NCI-H82 treated with DMSO at 0.1 percent for 48 hours (cell line): ENCODE data around the gene SPAG7.
A peak's percentile ranks its signal among the peaks of the same experiment; 100 is the strongest.

Source experiments
- DNase-seq: peaks from one replicate; lab custom pipeline; 2025; ENCODE audit not compliant: unreplicated experiment; lab: John Stamatoyannopoulos, UW

The SPAG7 gene

GRCh38 chr17:4978726-4979125 lies 11.1 kb upstream of the SPAG7 start:
- no peak for DNase-seq

- no peak for DNase-seq
Measured at GRCh38 chr17:4974115-4974670, 6.6 kb upstream of the SPAG7 start.

DNA sequence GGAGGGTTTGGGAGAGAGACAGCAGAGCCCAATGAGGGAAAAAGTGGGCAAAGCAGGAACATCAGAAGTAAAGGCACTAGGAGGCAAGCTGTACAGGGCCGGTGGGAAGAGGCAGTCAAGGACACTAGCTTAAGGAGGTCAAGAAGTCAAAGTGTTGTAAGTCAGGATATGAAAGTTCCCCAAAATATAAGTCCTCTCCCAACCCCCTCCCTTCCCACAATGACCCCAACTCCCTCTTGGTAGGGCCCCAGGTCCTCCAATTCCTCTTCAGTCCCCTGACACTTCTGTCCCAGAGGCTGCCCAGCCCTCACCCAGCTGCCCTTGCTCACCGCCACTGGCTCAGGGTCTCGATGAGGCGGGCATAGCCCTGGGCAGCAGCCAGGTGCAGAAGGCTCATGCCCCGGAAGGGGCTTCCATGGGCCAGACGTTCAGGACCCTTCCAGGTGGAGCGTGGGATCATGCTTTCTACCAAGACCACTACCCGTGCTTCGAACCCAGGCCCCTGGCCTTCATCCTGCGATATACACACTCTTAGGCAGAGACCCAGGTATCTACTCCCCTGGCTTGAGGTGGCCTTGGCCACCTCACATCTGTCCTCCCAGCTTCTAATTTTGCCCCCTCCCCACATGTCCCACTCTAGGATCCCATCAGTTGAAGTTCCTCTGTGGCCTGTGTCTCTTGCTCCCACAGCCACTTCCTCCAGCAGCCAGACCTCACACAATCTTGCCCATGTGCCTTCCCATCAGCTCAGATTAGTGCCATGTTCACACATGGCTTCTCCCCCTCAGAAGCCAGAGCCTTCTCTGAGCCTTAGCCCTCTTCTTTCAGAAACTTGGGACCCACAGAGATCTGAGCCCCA lies 5.9 kb upstream of the SPAG7 start:
- no peak for DNase-seq

DNA sequence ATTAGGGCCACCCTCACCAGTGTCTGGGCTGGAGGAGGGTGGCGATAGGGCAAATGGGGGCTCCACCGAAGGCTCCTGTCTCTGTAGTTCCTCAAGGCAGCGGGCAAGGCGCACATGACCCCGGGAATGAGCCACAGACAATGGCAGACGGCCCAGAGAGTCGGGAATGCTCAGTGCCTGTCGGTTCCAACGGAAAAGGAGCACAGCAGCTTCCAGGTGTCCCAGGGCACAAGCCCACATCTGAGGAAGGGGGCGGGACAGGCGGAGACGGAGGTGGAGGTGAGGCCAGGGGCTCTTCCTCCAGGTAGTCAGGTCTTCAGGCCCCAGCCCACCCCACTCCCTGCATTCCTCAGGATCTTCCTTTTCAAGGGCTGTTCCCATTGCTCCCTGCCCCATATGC lies 5.1 kb upstream of the SPAG7 start:
- no peak for DNase-seq

DNA sequence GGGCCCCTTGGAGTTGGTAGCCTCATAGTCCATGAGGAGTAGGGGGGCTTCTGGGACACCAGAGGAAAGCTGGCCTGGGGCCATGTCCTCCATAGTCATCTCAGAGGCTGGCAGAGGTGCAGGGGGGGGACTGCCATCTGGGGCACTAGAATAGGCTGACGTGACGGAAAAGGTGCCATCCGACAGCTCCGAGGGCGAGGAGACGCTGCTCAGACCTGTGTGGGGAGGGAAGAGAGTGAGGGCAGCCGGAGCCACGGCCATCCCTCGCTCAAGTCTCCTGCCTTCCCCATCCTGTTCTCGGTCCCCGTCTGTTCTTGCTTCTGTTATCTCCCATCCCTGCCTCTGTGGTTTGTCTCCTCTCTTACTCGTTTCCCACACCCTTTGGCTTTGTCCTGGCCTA lies 4.7 kb upstream of the SPAG7 start:
- no peak for DNase-seq

DNA sequence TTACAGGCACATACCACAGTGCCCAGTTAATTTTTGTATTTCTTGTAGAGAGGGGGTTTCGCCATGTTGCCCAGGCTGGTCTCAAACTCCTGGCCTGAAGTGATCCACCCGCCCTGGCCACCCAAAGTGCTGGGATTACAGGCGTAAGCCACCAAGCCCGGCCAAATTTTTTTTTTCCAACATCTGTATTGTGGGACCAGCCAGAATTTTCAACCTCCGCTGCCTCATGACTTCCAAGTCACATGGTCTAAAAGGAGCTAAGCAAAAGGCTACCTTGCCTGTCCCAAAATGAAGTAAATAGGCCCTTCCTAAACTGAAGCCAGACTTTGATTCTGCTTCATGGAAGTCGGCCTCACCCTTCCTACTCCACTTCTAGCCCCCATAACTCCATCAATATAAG lies 4.2 kb upstream of the SPAG7 start:
- DNase-seq, result no peak

GRCh38 chr17:4970273-4970672 lies 2.7 kb upstream of the SPAG7 start:
- no peak for DNase-seq

DNA sequence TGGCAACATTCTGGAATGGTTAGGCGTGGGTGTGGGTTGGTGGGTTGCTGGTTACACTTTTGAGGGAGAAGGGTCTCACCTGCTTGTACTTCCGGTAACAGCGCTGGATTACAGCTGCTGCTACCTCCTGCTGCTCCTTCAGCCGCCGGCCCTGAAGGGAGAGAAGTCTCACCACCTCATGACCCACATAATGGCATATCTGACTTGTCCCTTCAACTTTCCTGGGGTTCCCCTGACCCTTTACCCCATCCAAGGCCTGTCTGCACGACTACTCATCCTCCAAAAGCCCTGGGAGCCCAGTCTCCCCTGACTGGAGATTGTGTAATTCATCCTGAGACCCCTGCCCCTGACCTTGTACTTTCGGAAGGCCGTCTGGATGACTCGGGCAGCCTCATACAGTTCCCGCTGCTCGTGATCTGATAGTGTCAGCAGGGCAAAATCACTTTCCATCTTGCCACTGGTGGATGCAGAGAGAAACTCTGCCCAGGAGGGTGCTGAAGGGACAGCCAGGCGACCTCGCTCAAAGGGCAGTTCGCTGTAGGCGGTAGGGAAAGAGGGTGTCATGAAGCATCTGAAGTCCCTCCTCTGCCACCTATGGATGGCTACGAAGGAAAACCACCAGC lies 2.0 kb upstream of the SPAG7 start:
- no peak for DNase-seq

- no peak for DNase-seq
Measured at GRCh38 chr17:4969047-4969550, 1.5 kb upstream of the SPAG7 start.

DNA sequence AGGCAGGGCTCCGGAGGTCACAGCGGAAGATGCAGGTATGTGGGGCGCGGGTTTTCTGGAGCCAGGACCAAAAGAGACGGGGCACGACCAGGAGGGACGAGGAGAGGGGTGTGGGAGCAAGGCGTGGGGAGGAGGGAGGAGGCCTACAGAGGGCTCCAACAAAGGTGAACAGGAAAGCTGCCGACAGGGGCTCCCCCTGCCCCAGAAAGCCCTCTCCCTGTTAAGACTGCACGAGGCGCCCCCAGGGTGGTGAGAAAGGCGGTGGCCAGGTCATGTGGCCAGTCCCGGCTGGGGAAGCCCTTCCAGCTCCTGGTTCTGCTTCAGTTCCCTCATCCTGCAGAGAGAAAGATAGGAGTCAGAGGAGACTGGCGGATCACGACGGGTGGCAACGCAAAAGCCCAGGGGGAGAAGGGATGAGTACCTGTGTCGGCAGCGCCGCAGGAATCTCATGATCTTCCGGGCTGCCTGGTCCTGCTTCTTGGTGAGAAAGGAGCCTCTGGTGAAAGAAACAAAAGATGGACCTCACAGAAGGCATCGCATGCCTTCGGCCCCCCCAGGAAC lies 949 bp upstream of the SPAG7 start:
- no peak for DNase-seq

GRCh38 chr17:4966844-4967538 lies 626 bp downstream of the SPAG7 start:
- peak; percentile 100 for DNase-seq

- DNase-seq, result no peak
Measured at GRCh38 chr17:4965311-4965986, 2.2 kb downstream of the SPAG7 start.

DNA sequence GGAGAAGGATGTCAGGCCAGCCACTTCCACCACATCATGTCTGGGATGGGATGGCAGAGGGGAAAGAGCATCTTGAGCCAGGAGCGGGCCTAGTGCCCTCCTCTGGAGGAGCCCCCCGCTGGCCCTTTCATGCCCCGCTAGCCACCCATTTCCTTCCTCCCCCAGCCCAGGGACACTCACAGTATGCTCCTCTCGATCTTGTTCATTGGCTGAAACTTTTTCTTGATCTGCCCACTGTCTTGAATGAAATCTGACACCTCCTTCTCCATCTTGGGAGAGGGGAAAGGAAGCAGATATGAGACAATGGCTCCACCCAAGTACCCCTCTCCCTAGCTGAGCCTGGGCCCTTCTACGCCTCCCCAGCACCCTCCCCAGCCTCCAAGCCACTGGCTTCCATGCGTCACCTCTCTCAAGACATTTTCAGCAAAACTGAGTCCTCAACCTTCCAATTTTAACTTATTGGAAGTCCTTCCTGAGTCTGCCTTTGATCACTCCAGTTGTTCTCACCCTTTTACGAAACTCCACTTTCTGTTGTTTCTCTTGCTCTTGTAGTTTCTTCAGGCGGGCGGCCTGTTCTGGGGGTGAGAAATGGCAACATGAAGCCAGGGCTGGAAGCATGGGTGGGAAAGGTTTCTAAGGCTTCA lies 7.2 kb downstream of the SPAG7 start:
- no peak for DNase-seq

- no peak for DNase-seq
Measured at GRCh38 chr17:4959261-4959965, 8.2 kb downstream of the SPAG7 start.

DNA sequence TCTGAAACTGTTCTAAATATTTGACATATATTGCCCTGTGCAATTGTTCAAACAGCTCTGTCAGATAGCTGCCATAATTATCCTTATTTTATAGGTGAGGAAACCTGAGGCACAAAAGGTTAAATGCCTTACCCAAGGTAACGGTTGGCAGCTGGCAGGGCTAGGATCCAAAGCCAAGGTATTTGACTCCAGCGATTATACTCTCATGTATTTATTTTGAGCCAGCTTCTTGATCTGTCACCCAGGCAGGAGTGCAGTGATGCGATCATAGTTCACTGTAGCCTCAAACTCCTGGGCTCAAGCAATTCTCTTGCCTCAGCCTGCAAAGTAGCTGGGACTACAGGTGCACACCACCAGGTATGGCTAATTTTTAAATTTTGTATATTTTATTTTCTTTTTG lies 9.5 kb downstream of the SPAG7 start:
- no peak for DNase-seq

GRCh38 chr17:4956493-4957061 lies 11.0 kb downstream of the SPAG7 start:
- no peak for DNase-seq

DNA sequence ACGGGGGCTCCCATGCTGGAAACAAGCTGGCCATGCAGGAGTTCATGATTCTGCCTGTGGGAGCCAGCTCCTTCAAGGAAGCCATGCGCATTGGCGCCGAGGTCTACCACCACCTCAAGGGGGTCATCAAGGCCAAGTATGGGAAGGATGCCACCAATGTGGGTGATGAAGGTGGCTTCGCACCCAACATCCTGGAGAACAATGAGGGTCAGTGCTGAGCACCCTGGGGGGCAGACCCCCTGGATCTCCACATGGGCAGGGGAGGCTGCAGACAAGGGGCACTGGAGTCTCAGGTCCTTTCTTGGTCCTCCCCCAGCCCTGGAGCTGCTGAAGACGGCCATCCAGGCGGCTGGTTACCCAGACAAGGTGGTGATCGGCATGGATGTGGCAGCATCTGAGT lies 12.5 kb downstream of the SPAG7 start:
- no peak for DNase-seq

DNA sequence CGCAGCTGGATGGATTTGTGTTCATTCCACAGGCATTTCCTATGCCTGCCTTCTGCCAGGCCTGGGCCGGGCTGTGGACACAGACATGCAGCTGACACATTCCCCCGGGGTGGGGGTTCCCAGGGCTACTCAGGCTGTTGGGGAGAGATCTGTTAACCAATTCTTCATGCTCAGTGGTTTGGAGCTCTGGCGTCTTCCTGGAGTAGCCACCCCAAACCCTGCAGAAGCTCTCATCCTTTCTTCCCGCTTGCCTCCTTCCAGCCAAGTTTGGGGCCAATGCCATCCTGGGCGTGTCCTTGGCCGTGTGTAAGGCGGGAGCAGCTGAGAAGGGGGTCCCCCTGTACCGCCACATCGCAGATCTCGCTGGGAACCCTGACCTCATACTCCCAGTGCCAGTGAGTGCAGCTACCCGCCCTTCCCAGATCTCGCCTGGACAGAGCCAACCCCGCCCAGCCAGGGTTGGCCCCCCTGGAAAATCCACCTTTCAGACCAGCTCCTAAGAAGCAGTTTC lies 14.1 kb downstream of the SPAG7 start:
- DNase-seq, result no peak

DNA sequence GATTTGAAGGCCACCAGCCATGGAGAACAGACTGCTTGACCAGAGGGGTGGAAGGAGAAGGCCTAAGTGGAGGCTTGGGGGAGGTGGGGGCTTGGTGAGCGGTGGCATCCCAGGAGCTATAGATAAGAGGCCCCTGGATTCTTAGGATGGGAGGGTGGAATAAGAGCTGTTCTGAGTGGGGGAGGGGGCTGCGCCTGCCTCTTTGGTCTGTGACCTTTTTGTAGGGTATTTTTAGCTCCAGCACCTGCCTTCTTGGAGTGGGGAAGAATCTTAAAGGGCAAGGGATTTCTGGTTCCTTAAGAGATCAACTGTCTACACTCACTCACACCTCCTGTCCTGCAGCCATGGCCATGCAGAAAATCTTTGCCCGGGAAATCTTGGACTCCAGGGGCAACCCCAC lies 16.1 kb downstream of the SPAG7 start:
- DNase-seq, result no peak
